ENCODE measurements around the gene CORO2A. TPM values are rescaled to one million over a fixed set of nuclear protein-coding genes. Genes with fewer than 3 reads are reported as not detected.
A peak's percentile ranks its signal among the peaks of the same experiment; 100 is the strongest.

The CORO2A gene
- total and polyA plus RNA-seq, 2 of the 13 experiments (the other 11 are each of a cell fraction or from before 2014, with no cell fraction given), result 14.4 to 15.3 TPM

- intact Hi-C loops (cut with micrococcal nuclease; ENCODE audit: unreplicated experiment), result no loop called here
- no peaks in the 10 kb centered on the region for H3K36me3 ChIP-seq (replicated peaks in 1 of 2; ENCODE audit: control insufficient read depth in 1 of 2, insufficient read depth in 2 of 2, low read length in 2 of 2)
- TF ChIP-seq ZNF160 (CRISPR knock-in tag; IDR thresholded peaks at IDR 0.05) (no peak), MLXIP (CRISPR knock-in tag; IDR thresholded peaks at IDR 0.05; ENCODE audit: borderline replicate concordance) (no peak), MLX (CRISPR knock-in tag; IDR thresholded peaks at IDR 0.05) (no peak), RBAK (CRISPR knock-in tag; IDR thresholded peaks at IDR 0.05) (no peak), SIX1 (CRISPR knock-in tag; IDR thresholded peaks at IDR 0.05; ENCODE audit: borderline replicate concordance) (peak; percentile 82; the same call in 1 of the 2 replicates), ZNF607 (CRISPR knock-in tag; IDR thresholded peaks at IDR 0.05; ENCODE audit: borderline replicate concordance) (no peak), SIX4 (CRISPR knock-in tag; IDR thresholded peaks at IDR 0.05) (peak; percentile 80), ZFX (CRISPR knock-in tag; IDR thresholded peaks at IDR 0.05; ENCODE audit: low read depth) (peak; percentile 22; the same call in 1 of the 2 replicates), ZNF468 (CRISPR knock-in tag; IDR thresholded peaks at IDR 0.05) (no peak), GABPA (IDR thresholded peaks at IDR 0.05; ENCODE audit: low read depth, low read length) (no peak), GABPA (CRISPR knock-in tag; IDR thresholded peaks at IDR 0.05; ENCODE audit: low read depth) (no peak), ZGPAT (CRISPR knock-in tag; IDR thresholded peaks at IDR 0.05) (no peak), TFAP4 (IDR thresholded peaks at IDR 0.05; ENCODE audit: borderline replicate concordance, low read depth) (0 out of 2 replicates have a peak, but pooled peaks have one; percentile 9)
- WGBS (ENCODE audit: low lambda C conversion rate), result 83% methylated on average over 3 of the region's 3 CpGs
- POLR2A ChIA-PET, result interaction anchor here (1.1 kb wide), 1 partner anchor 116 kb away, joined by 3 read pairs; the partner anchor contains the start of gene NANS
- H3K9me3 ChIP-seq (ENCODE audit: low read length), result no peaks in the 10 kb centered on the region
- H3K4me2 ChIP-seq (ENCODE audit: low read depth, low read length), result no peak overlapping the region
- ATAC-seq (no peak), DNase-seq (ENCODE audit: low spot score) (peak; percentile 40), FAIRE-seq (no peak)
- no peak overlapping the region for H3K9ac ChIP-seq (ENCODE audit: insufficient read depth, low read depth, low read length)
- H2AFZ ChIP-seq (ENCODE audit: low read length), result no peak overlapping the region
- H3K27me3 ChIP-seq (ENCODE audit: control insufficient read depth in 1 of 2, insufficient read depth in 2 of 2, low read length in 2 of 2), result no peaks in the 10 kb centered on the region
- peaks cover 53% of the 10 kb centered on the region for H3K79me2 ChIP-seq (ENCODE audit: insufficient read depth, low read length)
- H3K4me3 ChIP-seq (replicated peaks in 1 of 3; ENCODE audit: insufficient read depth in 1 of 3, low read depth in 2 of 3, low read length in 3 of 3), result no peak overlapping the region
- CTCF ChIA-PET (ENCODE audit: low intra/inter-chr PET ratio, low total read pairs), result no interaction called here
- peaks cover 5% of the 10 kb centered on the region; the same call in 1 of the 2 replicates for H4K20me1 ChIP-seq (ENCODE audit: insufficient read depth, low read length)
- no peak overlapping the region for H3K27ac ChIP-seq (ENCODE audit: extremely low read length, insufficient read depth, low read length)
- no TSS peak for BruUV-seq (replicated peaks)
- H3K4me1 ChIP-seq (ENCODE audit: insufficient read depth, low read length), result peaks cover 81% of the 10 kb centered on the region
- in situ Hi-C loops (cut with HindIII; ENCODE audit: extremely low pct_ligation_motif_present, low pct_unique_long_range_greater_than_20kb), result no loop called here
Measured at GRCh38 chr9:98172604-98173003, 19.8 kb downstream of the CORO2A start.

All from HepG2 (cell line).